HEK293T (cell line): ENCODE results near the gene CHMP4B.

ENCODE experiments used
- CTCF ChIA-PET: fragments of 350-600 bp; formaldehyde crosslinking; extraction: SDS; loops from one replicate; lab custom pipeline; 2021; ENCODE audit warnings: antibody characterized with exemption, inconsistent platforms; lab: Yijun Ruan, JAX
- POLR2A ChIA-PET: fragments of 350-600 bp; formaldehyde crosslinking; extraction: SDS; loops from one replicate; lab custom pipeline; 2020; ENCODE audit warnings: antibody characterized with exemption, inconsistent platforms; lab: Yijun Ruan, JAX
- DNase-seq: peaks from one replicate; pipeline ENCODE4 v3.0.0; 2012; ENCODE audit warnings: mixed read lengths; ENCODE audit errors: extremely low spot score
- ARNT ChIP-seq: fragments of 450-650 bp; IDR thresholded peaks from 2 replicates; pipeline ENCODE4 v1.6.1; 2017; ENCODE audit warnings: mild to moderate bottlenecking
- BHLHE40 ChIP-seq: fragments of 450-650 bp; IDR thresholded peaks from 2 replicates; pipeline ENCODE4 v1.6.1; 2016; ENCODE audit warnings: mild to moderate bottlenecking, moderate library complexity, borderline replicate concordance
- CTBP1 ChIP-seq: fragments of 450-650 bp; IDR thresholded peaks from 2 replicates; pipeline ENCODE4 v1.6.1; 2016; ENCODE audit warnings: borderline replicate concordance
- ELF4 ChIP-seq: fragments of 450-650 bp; IDR thresholded peaks from 2 replicates; pipeline ENCODE4 v1.6.1; 2017; ENCODE audit warnings: antibody characterized with exemption
- FOXA1 ChIP-seq: fragments of 450-650 bp; IDR thresholded peaks from 2 replicates; pipeline ENCODE4 v1.6.1; 2016; ENCODE audit warnings: mild to moderate bottlenecking
- FOXK2 ChIP-seq: fragments of 450-650 bp; IDR thresholded peaks from 2 replicates; pipeline ENCODE4 v1.6.1; 2016; ENCODE audit warnings: mild to moderate bottlenecking
- FOXM1 ChIP-seq: fragments of 450-650 bp; IDR thresholded peaks from 2 replicates; pipeline ENCODE4 v1.6.1; 2017; ENCODE audit warnings: mild to moderate bottlenecking, borderline replicate concordance
- HDGF ChIP-seq: fragments of 450-650 bp; IDR thresholded peaks from 2 replicates; pipeline ENCODE4 v1.6.1; 2017; ENCODE audit warnings: antibody characterized with exemption, borderline replicate concordance
- L3MBTL2 ChIP-seq: fragments of 450-650 bp; conservative IDR thresholded peaks from 2 replicates; pipeline ENCODE4 v1.6.1; 2016; ENCODE audit warnings: mild to moderate bottlenecking
- LEF1 ChIP-seq: fragments of 450-650 bp; IDR thresholded peaks from 2 replicates; pipeline ENCODE4 v1.6.1; 2017; ENCODE audit warnings: mild to moderate bottlenecking, borderline replicate concordance
- NFRKB ChIP-seq: fragments of 450-650 bp; IDR thresholded peaks from 2 replicates; pipeline ENCODE4 v1.6.1; 2016; ENCODE audit warnings: mild to moderate bottlenecking, moderate library complexity
- PKNOX1 ChIP-seq: fragments of 450-650 bp; IDR thresholded peaks from 2 replicates; pipeline ENCODE4 v1.6.1; 2016
- SP1 ChIP-seq: fragments of 450-650 bp; IDR thresholded peaks from 2 replicates; pipeline ENCODE4 v1.6.1; 2017
- SUZ12 ChIP-seq: fragments of 450-650 bp; IDR thresholded peaks from 2 replicates; pipeline ENCODE4 v1.6.1; 2016; ENCODE audit warnings: mild to moderate bottlenecking
- TARDBP ChIP-seq: fragments of 450-650 bp; IDR thresholded peaks from 2 replicates; pipeline ENCODE4 v1.6.1; 2016
- ZNF384 ChIP-seq: fragments of 450-650 bp; IDR thresholded peaks from 2 replicates; pipeline ENCODE4 v1.6.1; 2016

CHMP4B gene

GRCh38 chr20:33810885-33811775, at the start of gene CHMP4B:
Gene CHMP4B (plus strand): TSS chr20:33811348. CDS start chr20:33811469, 121 bp downstream.
- POLR2A ChIA-PET: interaction anchor here (0.7 to 3.5 kb wide), 4 partner anchors 14 to 301 kb away, joined by 3 to 10 read pairs (median 3); partner anchors contain the start of gene EIF2S2
- CTCF ChIA-PET: interaction anchor here (1.1 kb wide), 1 partner anchor 17 kb away, joined by 3 read pairs; no protein-coding TSS in a partner anchor
- DNase-seq: peak; percentile 97
- TF ChIP-seq PKNOX1 (peak; percentile 27; the same call in 1 of the 2 replicates), SUZ12 (peak; percentile 89), L3MBTL2 (no peak), ELF4 (peak; percentile 98)

GRCh38 chr20:33761698-33762250, 49.4 kb upstream of the CHMP4B start:
- CTCF ChIA-PET: no interaction called here
- DNase-seq: no peak
- no peak for TF ChIP-seq LEF1
- no peak for TF ChIP-seq ELF4
- TF ChIP-seq FOXM1: no peak
- no peak for TF ChIP-seq FOXK2
- no peak for TF ChIP-seq ZNF384
- no peak for TF ChIP-seq TARDBP
- TF ChIP-seq SP1: no peak
- no peak for TF ChIP-seq SUZ12
- no peak for TF ChIP-seq HDGF
- no peak for TF ChIP-seq PKNOX1
- POLR2A ChIA-PET: no interaction called here

- POLR2A ChIA-PET: no interaction called here
- no peak for DNase-seq
- TF ChIP-seq ARNT (no peak), SUZ12 (no peak), TARDBP (no peak), L3MBTL2 (no peak), FOXM1 (no peak), BHLHE40 (no peak)
- CTCF ChIA-PET: no interaction called here
These were observed 46.0 kb upstream of the CHMP4B start for GRCh38 chr20:33765099-33765498.

- ChIA-PET POLR2A (no interaction called here), CTCF (no interaction called here)
- TF ChIP-seq FOXM1 (no peak), PKNOX1 (no peak), HDGF (no peak), SUZ12 (no peak), FOXK2 (no peak), ZNF384 (no peak), SP1 (no peak), BHLHE40 (no peak), ELF4 (no peak), L3MBTL2 (no peak), TARDBP (no peak), CTBP1 (no peak), FOXA1 (no peak), ARNT (no peak), NFRKB (no peak), LEF1 (no peak)
- DNase-seq: no peak
These were observed 45.6 kb upstream of the CHMP4B start for GRCh38 chr20:33765592-33765991.

- TF ChIP-seq FOXK2 (no peak), ZNF384 (no peak), ARNT (no peak), BHLHE40 (no peak), FOXM1 (no peak), SUZ12 (no peak), HDGF (no peak), FOXA1 (no peak), L3MBTL2 (no peak), LEF1 (no peak), PKNOX1 (no peak), NFRKB (no peak), CTBP1 (no peak), TARDBP (no peak), SP1 (no peak)
- ChIA-PET CTCF (no interaction called here), POLR2A (no interaction called here)
- no peak for DNase-seq
These were observed 44.5 kb upstream of the CHMP4B start for GRCh38 chr20:33766686-33767085.
